ENCODE measurements around the gene RSBN1.

DNA sequence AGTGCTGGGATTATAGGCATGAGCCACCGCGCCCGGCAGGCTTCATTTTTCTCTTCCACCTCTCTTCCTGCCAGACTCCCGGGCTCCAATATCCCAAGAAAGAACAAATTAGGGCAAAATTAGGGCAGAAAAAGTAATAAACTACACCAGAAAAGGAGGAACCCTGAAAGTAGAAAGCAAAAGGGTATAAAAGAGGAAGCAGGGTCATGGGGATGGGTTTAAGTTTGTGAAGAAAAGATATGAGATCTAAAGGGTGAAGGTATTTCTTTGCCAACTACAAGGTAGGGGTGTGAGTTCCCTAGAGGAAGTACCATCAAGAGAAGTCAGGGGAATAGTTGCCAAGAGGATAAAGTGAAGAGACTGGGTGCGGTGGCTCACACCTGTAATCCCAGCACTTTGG is 49.4 kb upstream of the RSBN1 start:
- TF ChIP-seq, protein P1, sequence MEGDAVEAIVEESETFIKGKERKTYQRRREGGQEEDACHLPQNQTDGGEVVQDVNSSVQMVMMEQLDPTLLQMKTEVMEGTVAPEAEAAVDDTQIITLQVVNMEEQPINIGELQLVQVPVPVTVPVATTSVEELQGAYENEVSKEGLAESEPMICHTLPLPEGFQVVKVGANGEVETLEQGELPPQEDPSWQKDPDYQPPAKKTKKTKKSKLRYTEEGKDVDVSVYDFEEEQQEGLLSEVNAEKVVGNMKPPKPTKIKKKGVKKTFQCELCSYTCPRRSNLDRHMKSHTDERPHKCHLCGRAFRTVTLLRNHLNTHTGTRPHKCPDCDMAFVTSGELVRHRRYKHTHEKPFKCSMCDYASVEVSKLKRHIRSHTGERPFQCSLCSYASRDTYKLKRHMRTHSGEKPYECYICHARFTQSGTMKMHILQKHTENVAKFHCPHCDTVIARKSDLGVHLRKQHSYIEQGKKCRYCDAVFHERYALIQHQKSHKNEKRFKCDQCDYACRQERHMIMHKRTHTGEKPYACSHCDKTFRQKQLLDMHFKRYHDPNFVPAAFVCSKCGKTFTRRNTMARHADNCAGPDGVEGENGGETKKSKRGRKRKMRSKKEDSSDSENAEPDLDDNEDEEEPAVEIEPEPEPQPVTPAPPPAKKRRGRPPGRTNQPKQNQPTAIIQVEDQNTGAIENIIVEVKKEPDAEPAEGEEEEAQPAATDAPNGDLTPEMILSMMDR (IDR thresholded peaks at IDR 0.05; ENCODE audit: poor library complexity) = no peak
- TF ChIP-seq EZH2 (IDR thresholded peaks at IDR 0.05; ENCODE audit: borderline replicate concordance) = no peak
- TF ChIP-seq EZH2phosphoT487 (IDR thresholded peaks at IDR 0.05; ENCODE audit: low read depth, severe bottlenecking, unreplicated experiment) = no peak

All from hepatocyte (in vitro differentiated cells).